PFSK-1 (cell line): ENCODE results near the gene LDLRAD4.

Source experiments
- FOXP2 ChIP-seq: optimal IDR thresholded peaks from 2 replicates; pipeline ENCODE3; 2011; ENCODE audit warnings: borderline replicate concordance, control low read depth, inconsistent platforms; ENCODE audit not compliant: insufficient read depth; ENCODE audit errors: extremely low read length, extremely low read depth
- POLR2AphosphoS5 ChIP-seq: IDR thresholded peaks from 2 replicates; pipeline ENCODE4 v1.6.1; 2012; ENCODE audit warnings: low read depth, mild to moderate bottlenecking, control low read depth, low read length, moderate library complexity
- REST ChIP-seq, 2 experiments: IDR thresholded peaks; 2 replicates each; pipeline versions ENCODE4 v1.6.1 to v1.8.0; 2011 to 2012; ENCODE audit warnings: low read depth in 2 of 2, low read length in 2 of 2, control low read depth in 1 of 2, inconsistent platforms in 1 of 2, mild to moderate bottlenecking in 1 of 2, moderate library complexity in 1 of 2; ENCODE audit not compliant: insufficient read depth in 1 of 2
- SIN3A ChIP-seq: IDR thresholded peaks from 2 replicates; pipeline ENCODE4 v1.6.1; 2012; ENCODE audit warnings: mild to moderate bottlenecking, low read length, moderate library complexity, borderline replicate concordance; ENCODE audit not compliant: insufficient read depth
- TAF1 ChIP-seq: IDR thresholded peaks from 2 replicates; pipeline ENCODE4 v1.6.1; 2012; ENCODE audit warnings: low read length, control low read depth, borderline replicate concordance; ENCODE audit not compliant: insufficient read depth

Gene LDLRAD4

GRCh38 chr18:13260197-13260934 is 41.8 kb downstream of the LDLRAD4 start:
- TF ChIP-seq REST (IDR thresholded peaks at IDR 0.05; ENCODE audit: insufficient read depth in 1 of 2, low read depth in 2 of 2, low read length in 2 of 2) (no peak), SIN3A (no peak), TAF1 (no peak), FOXP2 (no peak)

- TF ChIP-seq REST (IDR thresholded peaks at IDR 0.05; ENCODE audit: insufficient read depth in 1 of 2, low read depth in 2 of 2, low read length in 2 of 2): no peak
- no peak for TF ChIP-seq TAF1
- TF ChIP-seq FOXP2: no peak
- no peak for TF ChIP-seq POLR2AphosphoS5
- no peak for TF ChIP-seq SIN3A
Measured at GRCh38 chr18:13260935-13261640, 42.5 kb downstream of the LDLRAD4 start.

- no peak for TF ChIP-seq POLR2AphosphoS5
- no peak for TF ChIP-seq FOXP2
- no peak for TF ChIP-seq TAF1
- no peak for TF ChIP-seq REST (IDR thresholded peaks at IDR 0.05; ENCODE audit: insufficient read depth in 1 of 2, low read depth in 2 of 2, low read length in 2 of 2)
- no peak for TF ChIP-seq SIN3A
Measured at GRCh38 chr18:13261661-13262357, 43.2 kb downstream of the LDLRAD4 start.

GRCh38 chr18:13262839-13263691 is 44.5 kb downstream of the LDLRAD4 start:
- TF ChIP-seq FOXP2: no peak
- TF ChIP-seq REST (IDR thresholded peaks at IDR 0.05; ENCODE audit: insufficient read depth in 1 of 2, low read depth in 2 of 2, low read length in 2 of 2): no peak
- TF ChIP-seq POLR2AphosphoS5: no peak
- no peak for TF ChIP-seq TAF1
- no peak for TF ChIP-seq SIN3A
